ENCODE results near the gene DYNC2LI1. TPM values are rescaled to one million over a fixed set of nuclear protein-coding genes. Genes with fewer than 3 reads are reported as not detected.

Gene DYNC2LI1
- total RNA-seq, 1 donor from 2014 or later = 34.6 TPM

DNA sequence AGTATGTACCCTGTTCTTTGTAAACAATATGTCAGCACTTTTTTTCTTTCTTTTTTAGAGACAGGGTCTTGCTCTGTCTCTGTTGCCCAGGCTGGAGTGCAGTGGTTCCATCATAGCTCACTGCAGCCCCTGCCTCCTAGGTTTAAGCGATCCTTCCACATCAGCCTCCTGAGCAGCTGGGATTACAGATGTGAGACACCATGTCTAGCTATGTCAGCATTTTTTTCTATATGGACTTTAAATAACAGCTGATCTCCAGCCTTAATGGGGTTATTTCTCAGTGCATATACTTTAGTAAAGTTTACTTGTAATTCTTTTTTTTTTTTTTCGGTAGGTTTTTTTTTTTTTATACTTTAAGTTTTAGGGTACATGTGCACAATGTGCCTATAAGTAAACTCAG lies 38.2 kb downstream of the DYNC2LI1 start:
- DNase-seq (ENCODE audit: low spot score in 2 of 2) (no peak), FAIRE-seq (no peak)

DNA sequence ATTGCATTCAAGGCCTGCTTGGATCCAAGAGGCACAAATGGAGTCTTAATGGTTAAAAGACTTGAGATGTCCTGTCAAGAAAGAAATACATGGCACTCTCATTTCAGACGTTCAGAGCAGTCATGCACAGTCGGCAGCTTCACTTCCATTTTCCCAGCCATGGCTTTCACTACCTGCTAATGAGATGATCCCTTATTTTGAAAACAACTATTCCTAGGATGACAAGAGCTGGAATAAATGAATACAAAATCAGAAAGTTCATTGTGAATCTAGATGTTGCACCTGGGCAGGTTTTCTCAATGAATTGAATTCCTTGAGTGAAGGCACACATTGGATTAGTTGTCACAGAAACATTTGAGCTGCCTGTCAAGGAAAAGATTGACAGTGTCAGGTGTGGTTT lies 39.1 kb downstream of the DYNC2LI1 start:
- DNase-seq (ENCODE audit: low spot score in 2 of 2) (no peak), FAIRE-seq (no peak)

DNA sequence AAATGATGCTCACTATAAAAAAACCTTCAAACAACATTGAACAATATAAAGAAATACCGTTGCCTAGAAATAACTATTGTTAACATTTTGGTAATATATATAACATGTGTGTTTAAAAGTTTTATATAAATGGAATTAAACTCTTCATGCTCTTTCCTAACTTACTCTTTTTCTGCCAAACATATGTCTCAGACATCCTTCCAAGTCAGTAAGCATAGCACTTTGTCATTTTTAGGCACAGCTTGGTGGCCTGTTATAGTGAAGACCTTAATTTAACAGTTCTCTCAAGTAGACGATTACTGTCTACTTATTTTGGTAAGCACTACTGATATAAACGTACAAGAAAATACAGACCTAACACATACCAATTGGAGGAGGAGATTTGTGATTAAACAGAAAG lies 40.9 kb downstream of the DYNC2LI1 start:
- no peak for FAIRE-seq

DNA sequence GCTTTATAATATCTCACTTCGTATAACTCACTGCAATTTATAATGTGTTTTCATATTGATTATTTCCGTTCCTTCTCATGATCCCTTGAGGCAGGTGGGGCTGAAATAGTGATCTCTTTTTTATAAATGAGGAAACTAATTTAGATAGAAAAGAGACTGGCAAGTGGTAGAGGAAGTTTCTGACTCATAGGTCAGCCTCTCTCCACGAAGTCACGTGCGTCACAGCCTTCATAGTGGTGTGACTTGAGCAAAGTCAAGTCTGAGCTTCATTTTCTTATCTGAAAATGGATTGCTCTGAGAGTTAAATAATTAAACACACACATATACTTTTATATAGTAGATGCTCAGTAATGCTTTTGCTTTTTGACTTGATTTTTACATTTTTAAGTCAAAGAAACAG lies 44.9 kb downstream of the DYNC2LI1 start:
- DNase-seq (ENCODE audit: low spot score in 2 of 2) = no peak
- no peak for FAIRE-seq

More for the DNA sequence above, 40.9 kb downstream of the DYNC2LI1 start:
- no peak for DNase-seq (ENCODE audit: low spot score in 2 of 2)

DNA sequence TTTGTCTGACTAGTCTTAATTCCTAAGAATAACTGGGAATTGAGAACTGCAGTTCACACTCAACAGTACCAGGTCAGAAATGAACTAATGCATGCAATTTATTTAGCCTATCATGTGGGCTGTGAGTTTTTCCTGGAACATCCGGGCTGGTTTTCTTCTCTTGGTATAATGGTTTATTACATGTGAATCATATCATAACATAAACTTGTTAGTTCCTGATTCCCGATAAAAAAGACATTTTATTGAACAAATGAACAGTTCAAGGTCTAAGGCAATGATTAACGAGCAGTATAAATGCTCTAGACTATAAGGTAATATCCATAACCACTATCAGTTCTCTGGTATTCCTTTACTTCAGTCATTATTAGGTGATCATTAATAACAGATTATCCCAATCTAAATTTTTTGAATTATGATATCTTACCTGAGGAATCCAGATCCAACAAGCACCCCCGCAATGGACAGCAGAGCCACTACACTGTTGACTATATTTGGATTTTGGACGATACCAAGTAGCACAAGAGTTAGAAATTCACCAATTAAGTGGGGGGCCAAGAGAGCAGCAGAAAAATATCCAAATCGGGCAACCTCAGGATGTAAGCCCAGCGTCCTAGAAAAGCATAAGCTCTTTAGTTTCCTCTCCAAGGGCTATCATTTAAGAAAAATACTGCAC lies 45.8 kb downstream of the DYNC2LI1 start:
- no peak for DNase-seq (ENCODE audit: low spot score in 2 of 2)
- FAIRE-seq = no peak

DNA sequence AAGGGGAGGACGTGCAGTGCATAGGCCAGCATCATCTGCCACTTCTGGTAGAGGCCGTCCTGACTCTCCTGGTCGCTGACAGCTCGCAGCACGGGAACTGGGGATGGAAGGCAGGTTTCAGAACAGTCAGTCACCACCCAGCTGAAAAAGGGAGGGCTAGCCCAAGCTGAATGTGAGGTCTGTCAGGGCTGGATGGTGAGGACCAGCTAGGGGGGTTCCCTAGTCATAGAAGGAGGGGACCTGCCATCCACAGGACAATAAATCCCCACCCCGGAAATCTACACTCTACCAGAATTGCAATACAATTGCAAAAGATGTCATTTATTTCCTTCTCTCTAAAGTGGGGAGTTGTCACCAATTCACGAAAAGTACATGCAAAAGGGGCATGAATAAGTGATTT lies 49.0 kb downstream of the DYNC2LI1 start:
- DNase-seq (ENCODE audit: low spot score in 2 of 2) (no peak), FAIRE-seq (no peak)

DNA sequence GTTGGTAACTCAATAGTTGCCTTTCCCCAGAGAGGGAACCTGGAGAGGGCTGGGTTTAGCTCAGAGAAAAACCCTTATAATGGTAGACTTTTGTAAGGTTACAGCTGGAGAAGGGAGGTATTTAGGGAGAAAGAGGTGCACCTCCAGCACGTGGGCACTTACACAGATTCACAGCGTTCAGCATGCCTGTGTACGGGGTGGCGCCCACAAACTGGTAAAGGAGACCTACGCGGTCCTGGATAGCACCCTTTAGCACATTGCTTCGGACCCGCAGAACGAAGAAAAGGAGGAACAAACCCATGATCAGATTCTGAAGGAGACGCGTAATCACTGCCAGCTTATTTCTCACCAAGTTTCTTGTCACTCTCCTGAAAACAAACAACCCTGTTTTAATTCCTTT lies 49.9 kb downstream of the DYNC2LI1 start:
- no peak for FAIRE-seq
- DNase-seq (ENCODE audit: low spot score in 2 of 2) = no peak

DNA sequence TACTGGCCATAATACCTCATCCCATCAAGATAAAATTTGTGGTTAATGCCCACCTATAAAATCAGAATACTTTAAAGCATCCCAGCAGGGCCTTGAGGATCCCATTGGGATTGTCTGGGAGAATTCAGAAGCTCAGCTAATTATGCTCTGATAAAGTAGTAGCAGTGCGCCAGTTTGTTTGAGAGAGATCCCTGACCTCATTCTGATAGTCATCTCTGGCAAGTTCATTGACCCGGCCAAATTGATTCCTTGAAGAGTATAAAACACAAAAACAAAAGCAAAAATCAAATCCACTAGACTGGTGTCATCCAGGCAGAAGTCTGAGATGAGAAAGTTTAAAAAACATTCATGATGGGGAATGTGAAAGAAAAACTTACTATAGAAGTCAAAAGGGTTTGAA lies 50.7 kb downstream of the DYNC2LI1 start:
- FAIRE-seq (no peak), DNase-seq (ENCODE audit: low spot score in 2 of 2) (no peak)

DNA sequence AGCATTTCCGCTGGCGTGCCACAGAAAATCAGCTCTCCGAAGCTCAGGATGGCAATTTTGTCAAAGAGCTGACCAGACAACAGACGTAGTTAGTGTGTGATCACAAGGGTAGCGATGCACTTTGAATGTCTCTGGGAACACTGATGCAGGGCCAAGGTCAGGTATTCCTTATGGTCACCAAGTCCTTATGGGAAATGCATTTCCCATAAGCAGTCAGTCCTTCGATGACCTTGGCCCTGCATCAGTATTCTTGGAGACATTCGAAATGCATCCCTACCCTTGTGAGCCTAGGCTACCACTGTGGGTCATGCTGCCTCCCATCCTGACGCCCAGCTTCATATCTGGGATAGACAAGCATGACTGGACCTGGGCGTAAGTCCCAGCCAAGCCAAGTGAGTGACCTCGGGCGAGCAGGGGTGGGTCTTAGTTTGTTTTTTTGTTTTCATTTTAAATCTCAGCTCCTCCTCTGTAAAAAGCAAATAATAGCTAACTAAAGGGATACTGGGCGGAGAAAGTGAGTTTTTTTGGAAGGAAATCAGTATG lies 51.2 kb downstream of the DYNC2LI1 start:
- DNase-seq (ENCODE audit: low spot score in 2 of 2) (no peak), FAIRE-seq (no peak)

DNA sequence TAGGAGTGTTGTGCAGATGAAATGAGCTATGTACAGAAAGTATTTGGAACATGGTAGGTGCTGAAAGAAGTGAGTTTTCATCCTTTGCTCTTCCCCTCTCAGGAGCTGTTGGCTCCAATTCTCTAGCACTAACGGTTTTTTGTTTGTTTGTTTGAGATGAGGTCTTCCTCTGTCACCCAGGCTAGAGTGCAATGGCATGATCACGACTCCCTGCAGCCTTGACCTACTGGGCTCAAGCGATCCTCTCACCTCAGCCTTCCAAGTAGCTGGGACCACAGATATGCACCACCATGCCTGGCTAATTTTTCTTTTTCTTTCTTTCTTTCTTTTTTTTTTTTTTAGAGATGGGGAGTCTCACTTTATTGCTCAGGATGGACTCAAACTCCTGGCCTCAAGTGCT lies 52.0 kb downstream of the DYNC2LI1 start:
- no peak for FAIRE-seq
- DNase-seq (ENCODE audit: low spot score in 2 of 2) = no peak

DNA sequence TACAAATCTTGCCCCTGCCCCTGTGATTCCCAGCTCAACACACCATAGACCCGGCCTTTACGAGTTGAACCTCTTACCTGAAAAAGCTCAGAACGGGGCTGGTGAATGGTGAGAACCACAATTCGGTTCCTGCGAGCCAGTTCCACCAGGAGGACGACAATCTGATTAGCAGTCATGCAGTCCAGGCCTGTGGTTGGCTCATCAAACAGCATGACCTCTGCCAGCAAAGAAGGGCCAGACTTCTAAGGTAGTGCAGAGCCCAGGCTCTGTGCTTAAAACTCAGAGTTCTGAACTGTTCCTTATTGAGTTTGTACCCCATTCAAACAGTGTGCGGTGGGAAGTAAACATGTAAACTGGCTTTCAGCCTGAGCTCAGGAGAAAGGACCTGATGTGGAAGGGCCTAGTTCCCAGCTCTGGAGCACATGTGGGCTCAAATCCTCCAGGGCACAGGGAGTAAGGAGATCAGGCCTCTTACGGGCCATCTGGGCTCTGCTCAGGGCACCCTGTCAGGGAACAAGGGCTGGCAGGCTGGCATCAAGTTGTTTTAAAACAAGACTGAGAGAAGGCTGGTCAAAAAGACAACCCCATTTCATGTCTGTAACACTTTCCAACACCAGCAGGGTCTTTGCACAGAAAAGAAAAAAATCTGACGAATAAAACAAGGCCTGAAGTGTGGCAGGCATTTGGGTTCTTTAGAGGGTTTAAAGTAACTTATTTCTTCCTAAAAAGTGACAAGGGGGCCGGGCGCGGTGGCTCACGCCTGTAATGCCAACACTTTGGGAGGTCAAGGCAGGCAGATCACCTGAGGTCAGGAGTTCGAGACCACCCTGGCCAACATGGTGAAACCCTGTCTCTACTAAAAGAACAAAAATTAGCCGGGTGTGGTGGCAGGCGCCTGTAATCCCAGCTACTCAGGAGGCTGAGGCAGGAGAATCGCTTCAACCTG lies 52.7 kb downstream of the DYNC2LI1 start:
- DNase-seq (ENCODE audit: low spot score in 2 of 2) = no peak
- no peak for FAIRE-seq

DNA sequence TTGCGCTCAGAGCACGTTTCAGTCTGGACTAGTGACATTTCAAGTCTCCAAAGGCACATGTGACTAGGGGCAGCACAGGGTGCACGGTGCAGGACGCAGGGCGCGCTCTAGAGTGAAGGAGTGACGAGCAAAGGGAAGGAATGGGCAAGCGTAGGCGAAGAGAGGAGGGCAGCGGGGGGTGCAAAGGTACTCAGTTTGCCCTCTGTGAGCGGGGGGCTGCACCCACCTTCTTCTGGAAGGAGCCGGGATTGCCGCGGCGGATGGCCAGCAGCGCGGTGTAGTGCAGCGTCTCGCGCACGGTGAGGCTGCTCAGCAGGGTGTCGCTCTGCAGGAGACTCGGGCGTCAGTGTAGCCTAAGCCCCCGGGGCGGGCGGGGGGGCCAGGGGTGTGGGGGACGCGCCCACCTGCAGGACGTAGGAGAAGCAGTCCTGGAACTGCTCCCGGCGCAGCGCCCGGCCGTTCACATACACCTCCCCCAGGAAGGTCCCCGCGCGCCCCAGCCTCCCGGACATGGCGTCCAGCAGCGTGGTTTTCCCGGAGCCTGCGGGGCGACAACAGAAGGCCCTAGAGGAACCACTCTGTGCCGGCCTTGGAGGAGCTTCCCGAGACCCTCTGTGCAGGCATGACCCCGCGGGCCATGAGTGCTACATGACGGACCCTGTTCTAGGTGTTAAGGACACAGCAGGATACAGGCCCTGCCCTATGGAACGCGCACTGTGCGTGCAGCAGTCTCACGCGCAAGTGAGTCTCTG lies 57.9 kb downstream of the DYNC2LI1 start:
- FAIRE-seq (no peak), DNase-seq (ENCODE audit: low spot score in 2 of 2) (peak in 1 of 2 donors; percentile 31)

DNA sequence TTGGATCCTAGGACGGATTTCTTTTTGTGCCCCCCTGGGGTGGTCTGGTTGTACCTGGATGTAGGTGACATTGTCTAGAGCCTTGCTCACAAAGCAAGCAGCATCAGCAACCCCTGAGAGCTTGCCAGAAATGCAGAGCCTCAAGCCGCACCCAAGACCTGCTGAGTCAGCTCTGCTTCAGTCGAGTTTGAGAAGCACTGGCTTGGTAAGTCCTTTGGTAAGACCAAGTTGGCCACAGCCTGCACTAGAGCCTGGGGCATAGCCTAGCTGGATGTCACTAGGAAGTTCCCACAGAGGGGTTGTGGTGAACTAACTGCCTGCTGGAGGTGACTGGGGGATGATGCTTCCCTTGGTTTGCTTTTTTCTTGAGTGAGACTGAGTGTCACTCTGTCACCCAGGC lies 58.6 kb downstream of the DYNC2LI1 start:
- FAIRE-seq = no peak
- no peak for DNase-seq (ENCODE audit: low spot score in 2 of 2)

DNA sequence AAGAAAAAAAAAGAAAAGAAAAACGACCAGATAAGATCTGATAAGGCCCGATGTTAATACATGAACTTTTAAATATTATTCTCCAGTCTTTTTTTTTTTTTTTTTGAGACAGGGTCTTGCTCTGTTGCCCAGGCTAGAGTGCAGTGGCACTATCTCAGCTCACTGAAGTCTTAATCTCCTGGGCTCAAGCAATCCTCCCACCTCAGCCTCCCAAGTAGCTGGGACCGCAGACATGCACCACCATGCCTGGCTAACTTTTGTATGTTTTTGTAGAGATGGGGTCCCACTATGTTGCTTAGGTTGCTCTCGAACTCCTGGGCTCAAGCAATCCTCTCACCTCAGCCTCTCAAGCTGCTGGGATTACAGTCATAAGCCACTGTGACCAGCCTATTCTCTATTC lies 63.2 kb downstream of the DYNC2LI1 start:
- DNase-seq (ENCODE audit: low spot score in 2 of 2) (no peak), FAIRE-seq (no peak)

DNA sequence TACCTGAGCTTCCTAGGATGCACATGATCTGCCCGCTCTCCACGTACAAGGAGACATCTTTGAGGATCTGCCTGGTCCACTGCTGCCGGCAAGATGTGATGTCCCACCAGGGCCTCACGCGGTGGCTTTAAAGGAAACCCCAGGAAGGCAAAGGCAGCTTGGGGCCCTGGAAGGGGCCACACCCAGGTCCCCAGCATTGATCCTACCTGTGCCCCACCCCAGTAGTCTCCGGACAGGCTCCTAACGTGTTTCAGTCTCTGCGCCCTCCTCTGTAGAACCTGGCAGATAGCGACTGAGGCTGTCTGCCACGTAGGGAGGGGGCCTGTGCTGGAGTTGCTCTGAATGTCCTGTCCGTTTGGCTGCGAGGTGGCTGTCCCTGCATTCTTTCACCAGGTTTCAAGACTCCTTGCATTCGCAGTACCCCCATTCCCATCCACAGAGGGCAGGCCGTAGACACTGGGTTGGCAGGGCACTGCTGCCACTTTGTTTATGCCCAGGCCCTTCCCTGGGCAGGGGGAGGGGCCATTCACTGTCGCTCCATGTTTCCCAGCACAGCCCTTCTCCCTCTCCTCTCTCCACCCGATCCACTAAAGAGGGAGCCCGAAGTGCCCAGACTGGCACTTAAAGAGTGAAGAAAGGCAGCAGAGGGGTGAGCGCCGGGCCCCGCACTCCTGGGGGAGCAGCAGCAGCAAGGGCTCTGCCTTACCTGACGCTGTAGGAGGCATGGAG lies 64.2 kb downstream of the DYNC2LI1 start:
- FAIRE-seq (no peak), DNase-seq (ENCODE audit: low spot score in 2 of 2) (no peak)

DNA sequence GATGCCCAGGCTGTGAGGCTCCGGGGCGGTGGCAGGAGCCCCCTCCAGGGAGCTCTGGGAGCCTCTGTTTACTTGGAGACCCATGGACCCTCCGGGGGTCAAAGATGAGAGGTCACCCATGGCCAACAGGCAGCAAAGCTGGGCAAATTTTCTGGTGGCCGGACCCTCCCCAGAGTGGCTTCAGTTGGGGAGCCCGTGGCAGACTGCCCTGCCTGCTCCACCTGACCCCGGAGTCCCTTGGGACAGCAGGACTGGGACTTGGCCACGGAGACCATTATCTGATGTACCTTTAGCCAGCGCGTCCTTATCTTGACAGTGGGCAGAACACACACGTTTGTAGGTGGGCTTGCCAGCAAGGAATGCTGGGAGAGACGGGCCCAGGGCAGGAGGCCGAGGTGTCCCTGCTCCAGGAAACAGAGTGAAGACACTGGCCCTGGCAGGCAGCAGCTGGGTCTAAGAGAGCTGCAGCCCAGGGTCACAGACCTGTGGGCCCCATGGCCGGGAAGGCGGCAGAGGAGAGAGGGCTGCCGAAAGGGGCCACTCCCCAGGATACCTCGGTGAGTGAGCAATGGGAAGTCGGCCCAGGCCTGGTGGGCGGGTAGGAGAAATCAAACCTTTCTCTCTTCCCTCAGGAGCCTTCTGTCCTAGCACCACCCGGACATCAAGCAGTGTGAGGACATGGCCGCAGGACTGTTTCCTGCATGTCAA lies 64.9 kb downstream of the DYNC2LI1 start, which contains the start of the genes ABCG5 and ABCG8:
TSS of gene ABCG5 (minus strand) at position 280 of the 708 bp plus-strand sequence. CDS start at position 120, 160 bp downstream.
TSS of gene ABCG8 (plus strand) at position 412 of the 708 bp plus-strand sequence. CDS start at position 495, 83 bp downstream.
- no peak for FAIRE-seq

DNA sequence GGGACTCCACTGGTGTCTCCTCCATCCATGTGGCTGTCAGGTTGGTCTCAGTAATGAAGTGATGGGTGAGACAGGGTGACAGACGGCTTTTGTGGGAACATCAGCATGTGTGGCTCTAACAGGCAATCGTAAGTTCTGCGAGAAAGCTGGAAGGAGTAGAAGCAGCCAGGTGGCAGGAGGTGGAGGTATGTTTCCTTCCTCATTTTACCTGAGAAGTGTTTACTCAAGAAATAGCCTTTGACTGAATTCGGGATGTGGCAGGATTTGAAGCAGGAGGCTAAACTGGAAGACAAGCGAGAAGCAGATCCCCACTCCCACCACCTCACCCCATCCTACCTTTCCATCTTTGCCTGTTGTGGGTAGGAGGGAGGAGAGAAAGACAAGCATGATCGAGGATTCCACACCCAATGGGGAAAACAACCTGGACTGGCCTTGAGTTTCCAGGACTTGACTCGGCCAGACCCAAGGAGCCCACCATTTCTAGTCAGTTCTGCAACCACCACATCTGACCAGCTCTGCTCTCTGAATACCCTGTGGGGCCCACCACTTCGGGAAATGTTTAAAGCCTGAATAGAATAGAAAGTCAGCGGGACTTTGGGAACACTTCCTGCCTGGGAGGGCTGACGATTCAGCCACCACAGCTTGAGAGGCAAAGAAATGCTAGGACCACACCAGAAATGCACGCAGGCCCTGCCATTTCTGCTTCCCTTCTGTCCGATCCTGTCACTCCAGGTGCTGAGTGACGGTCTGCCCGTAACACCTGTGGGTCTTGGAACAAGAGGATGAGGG lies 66.1 kb downstream of the DYNC2LI1 start:
- FAIRE-seq = no peak
- no peak for DNase-seq (ENCODE audit: low spot score in 2 of 2)

More for the DNA sequence above, 64.9 kb downstream of the DYNC2LI1 start, which contains the start of the genes ABCG5 and ABCG8:
- DNase-seq (ENCODE audit: low spot score in 2 of 2) = no peak

DNA sequence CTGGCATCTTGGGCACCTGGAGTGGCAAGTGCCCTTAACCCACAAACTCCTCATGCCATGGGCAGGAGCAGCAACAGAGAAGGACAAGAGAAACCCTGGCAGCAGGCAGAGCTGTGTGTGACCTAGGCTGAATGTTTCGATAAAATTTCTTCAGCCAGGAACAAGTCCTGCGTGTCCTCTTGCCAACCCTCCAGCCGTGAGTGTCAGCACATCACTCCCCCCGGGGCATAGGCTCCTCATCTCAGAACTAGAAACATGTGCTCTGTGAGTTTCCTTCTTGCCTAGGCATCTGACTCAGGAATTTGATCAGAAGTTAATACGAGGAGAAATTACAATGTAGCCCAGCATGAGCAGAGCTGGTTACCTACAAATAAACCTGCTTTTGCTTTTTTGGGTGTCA lies 67.1 kb downstream of the DYNC2LI1 start:
- FAIRE-seq (no peak), DNase-seq (ENCODE audit: low spot score in 2 of 2) (no peak)

Data from frontal cortex (tissue), 4 donors.